GM18907 (cell line): Measurements from ENCODE around the gene CACNA1B.
"Not testable (repeated sequence)": the region's sequence is repeated elsewhere in the genome, so short reads cannot be mapped to it uniquely, and the experiment has no call there.

ENCODE experiments used
- ATAC-seq: cut with Tn5 transposase; IDR thresholded peaks from one replicate; pipeline ENCODE4 v1.9.1; 2021; ENCODE audit warnings: mild to moderate bottlenecking, moderate library complexity; ENCODE audit not compliant: unreplicated experiment

Gene CACNA1B

GRCh38 chr9:138126090-138126857 is 248.7 kb downstream of the CACNA1B start:
- peak; percentile 80 for ATAC-seq

- not testable (repeated sequence) for ATAC-seq
Observed at GRCh38 chr9:138126858-138127584, 249.4 kb downstream of the CACNA1B start.

- not testable (repeated sequence) for ATAC-seq
Observed at GRCh38 chr9:138128027-138128426, 250.4 kb downstream of the CACNA1B start.

GRCh38 chr9:138129318-138129717 is 251.7 kb downstream of the CACNA1B start:
- ATAC-seq = not testable (repeated sequence)

GRCh38 chr9:138132946-138133705 is 255.5 kb downstream of the CACNA1B start:
- not testable (repeated sequence) for ATAC-seq

- not testable (repeated sequence) for ATAC-seq
Observed at GRCh38 chr9:138134581-138134980, 257.0 kb downstream of the CACNA1B start.

GRCh38 chr9:138139096-138139495 is 261.5 kb downstream of the CACNA1B start:
- ATAC-seq = not testable (repeated sequence)

GRCh38 chr9:138140980-138141379 is 263.4 kb downstream of the CACNA1B start:
- ATAC-seq = not testable (repeated sequence)

GRCh38 chr9:138142528-138143244 is 265.1 kb downstream of the CACNA1B start:
- ATAC-seq = not testable (repeated sequence)

GRCh38 chr9:138143491-138143890 is 265.9 kb downstream of the CACNA1B start:
- not testable (repeated sequence) for ATAC-seq

GRCh38 chr9:138147556-138147955 is 270.0 kb downstream of the CACNA1B start:
- not testable (repeated sequence) for ATAC-seq

GRCh38 chr9:138149672-138150656 is 272.4 kb downstream of the CACNA1B start:
- not testable (repeated sequence) for ATAC-seq

GRCh38 chr9:138155788-138156187 is 278.2 kb downstream of the CACNA1B start:
- not testable (repeated sequence) for ATAC-seq

- not testable (repeated sequence) for ATAC-seq
Observed at GRCh38 chr9:138166793-138167192, 289.2 kb downstream of the CACNA1B start.
